GM19025 (cell line): ENCODE data around the gene TRAF3IP1.

Experiments used
- ATAC-seq: cut with Tn5 transposase; IDR thresholded peaks from one replicate; pipeline ENCODE4 v1.9.1; 2021; ENCODE audit warnings: mild to moderate bottlenecking, low read depth, moderate library complexity; ENCODE audit not compliant: unreplicated experiment

TRAF3IP1 gene

DNA sequence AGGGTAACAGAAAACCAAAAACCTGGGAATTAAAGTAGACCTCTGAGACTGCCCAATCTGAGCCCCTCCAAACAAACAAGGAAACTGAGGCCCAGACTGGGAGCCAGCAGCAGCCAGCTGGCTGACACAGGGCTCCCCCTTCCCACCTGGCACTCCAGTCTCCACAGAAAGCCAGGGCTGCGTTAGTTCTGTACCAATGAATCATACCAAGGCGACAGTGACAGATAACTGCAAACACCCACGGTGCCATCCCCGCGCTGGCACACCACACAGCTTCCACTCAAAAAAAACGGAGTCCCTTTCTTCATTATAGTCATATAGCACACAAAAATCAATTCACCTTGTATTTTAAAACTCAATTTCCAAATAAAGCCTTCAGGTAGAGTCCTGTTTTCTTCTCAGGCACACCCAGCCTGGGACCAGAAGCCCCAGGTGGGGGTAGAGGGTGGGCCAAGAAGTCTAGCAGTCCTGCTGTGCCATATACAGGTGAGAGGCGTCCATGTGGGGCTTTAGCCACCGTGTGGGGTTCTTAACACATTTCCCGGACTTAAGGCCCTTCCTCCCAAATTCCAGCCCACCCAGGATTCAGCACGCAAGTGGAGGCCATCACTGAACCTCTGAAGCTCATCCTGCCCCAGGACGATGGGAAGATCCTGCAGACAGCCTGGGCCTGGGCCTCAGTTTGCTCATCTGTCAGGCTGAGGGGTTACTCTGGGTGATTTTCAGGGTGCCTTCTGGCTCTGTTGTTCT, 33.2 kb upstream of the TRAF3IP1 start:
- ATAC-seq: no peak

DNA sequence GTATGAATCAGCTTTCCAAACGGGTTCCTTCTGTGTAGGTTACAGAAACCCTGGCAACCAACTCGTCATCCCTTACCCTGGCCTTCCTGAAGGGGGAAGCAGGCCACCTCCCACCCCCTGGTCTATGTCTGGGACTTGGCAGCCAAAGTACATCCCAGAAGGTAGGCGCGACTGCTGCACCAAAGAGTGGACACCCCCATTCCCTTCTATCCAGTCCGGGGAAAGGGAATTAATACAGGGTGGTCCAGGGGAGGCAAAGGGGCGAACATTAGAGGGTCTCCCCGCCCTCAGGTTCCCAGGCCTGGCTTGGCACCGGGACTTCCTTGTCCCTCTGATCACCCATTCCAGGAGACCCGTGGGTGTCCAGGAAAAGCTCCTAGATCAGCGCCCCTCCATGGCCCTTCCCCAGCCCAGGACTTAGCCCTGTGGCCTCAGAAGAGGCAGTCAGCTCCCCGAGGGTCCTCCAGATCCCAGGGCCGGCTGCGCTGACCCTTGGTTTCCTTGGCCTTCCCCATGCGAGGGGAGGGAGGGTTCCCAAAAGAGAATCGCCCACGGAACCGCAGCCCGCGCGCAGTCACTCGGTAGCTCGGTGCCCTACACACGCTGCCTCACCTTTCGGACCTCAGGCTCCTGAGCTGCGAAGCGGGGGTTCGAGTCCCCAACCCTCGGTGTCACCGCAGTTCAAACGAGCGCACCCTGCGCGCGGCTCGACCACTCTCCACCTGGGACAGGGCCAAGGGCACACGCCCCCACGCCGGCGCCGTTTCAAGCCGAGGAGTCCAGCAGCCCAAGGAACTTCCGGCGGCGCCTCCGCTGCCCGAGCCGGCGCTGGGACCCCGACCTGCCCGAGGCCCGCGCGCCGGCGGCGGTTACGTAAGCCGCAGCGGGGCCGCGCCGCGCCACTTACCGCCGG, 32.3 kb upstream of the TRAF3IP1 start, which contains the start of gene PER2:
PER2 (minus strand) TSS at position 874 of the 913 bp plus-strand sequence. CDS start 10,674 bp downstream, outside the sequence.
- ATAC-seq: peak; percentile 34

DNA sequence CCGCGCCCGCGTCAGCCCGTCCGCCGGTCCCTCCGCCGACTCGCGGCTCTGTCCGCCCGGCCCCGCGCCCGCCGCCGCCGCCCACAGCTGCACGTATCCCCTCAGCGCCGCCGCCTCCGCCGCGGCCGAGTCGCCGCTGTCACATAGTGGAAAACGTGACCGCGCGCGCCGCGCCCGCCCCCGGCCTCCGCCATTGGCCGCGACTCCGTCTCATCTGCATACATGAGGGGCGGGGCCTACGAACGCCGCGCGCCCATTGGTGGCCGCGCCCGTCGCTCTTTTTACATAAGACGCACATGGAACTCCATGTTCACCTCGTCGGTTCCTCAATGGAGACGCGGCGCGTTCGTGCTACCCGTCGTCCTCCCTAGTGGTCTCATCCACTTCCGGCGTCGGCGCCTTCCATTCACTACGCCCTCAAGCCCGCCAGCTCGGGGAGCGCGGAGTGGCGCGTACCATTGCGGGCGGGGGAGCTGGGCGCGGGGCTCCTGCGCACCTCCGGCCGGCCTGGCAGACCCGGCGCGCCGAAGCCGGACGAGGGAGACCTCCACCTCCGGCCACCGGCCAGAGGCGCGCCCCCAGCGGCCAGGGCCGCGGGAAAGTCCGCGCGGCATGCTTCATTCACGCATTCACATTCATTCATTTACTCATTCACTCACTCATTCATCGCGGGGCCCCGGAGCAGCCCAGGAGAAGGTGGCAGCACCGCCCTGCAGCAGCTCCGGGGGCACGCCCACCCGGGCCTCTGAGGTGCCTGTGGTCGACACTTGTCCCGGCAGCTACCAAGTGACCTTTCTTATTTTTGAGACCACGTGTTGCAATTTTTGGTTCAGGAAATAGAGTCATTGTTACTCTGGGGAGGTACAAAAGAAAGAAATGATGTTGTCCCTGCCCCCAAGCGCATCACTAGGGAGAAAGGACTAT, 31.4 kb upstream of the TRAF3IP1 start:
- peak; percentile 87 for ATAC-seq

DNA sequence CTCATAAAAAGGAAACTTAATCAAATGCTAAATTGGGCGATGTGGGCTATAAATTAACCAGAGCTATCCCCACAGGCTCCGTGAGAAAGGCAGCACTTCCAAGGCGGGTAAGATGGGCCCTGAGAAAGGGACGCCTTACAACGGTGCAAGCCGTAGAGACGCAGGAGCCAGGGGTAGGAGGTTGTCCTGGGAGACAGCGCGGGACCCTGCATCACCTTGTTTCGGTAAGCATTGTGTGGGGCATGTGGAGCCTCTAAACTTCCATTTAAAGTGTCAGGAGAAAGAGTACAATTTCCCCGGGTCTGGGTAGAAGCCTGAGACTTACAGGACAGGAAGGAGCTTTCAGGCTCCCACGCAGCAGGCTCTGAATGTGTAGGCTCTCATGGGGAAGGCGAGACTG, 30.7 kb upstream of the TRAF3IP1 start:
- no peak for ATAC-seq

DNA sequence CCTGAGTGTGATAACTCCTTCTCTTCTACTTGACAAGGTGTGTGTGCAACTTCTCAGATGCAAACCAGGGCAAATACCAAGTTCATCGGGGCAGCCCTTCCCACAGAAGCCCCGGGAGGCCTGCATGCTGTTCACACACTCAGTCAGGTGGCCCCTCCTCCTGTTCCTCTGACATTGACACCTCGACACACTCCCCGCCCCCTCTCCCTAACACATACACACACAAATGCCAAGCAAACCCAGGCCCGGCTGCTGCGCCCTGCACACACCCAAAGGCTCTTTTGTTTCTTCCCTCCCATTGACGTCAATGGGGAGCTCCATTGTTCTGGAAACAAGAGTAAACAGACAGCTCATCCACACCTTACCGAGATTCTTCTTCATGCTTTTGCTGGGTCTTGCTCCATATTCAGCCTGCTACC, 30.2 kb upstream of the TRAF3IP1 start:
- no peak for ATAC-seq

GRCh38 chr2:238290715-238291549, 29.4 kb upstream of the TRAF3IP1 start:
- ATAC-seq: no peak

GRCh38 chr2:238291550-238292281, 28.6 kb upstream of the TRAF3IP1 start:
- ATAC-seq: no peak

DNA sequence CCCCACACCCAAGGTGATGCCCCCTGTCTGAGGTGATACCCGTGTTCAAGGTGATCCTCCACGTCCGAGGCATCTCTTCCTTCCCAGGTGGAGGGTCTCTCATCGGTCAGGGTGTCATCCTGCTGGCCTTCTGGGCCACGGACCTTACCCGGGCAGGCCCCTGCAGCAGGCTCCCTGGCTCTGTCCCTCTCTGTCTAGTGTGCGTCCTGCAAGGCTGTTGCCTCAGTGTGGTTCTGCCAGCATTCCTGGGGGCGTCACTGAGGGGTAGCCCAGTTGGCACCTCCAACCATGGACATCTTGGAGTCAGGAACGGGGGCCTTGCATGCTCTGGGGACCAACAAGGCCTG, 26.3 kb upstream of the TRAF3IP1 start:
- ATAC-seq: no peak

GRCh38 chr2:238294393-238295143, 25.8 kb upstream of the TRAF3IP1 start:
- no peak for ATAC-seq

- ATAC-seq: no peak
These were observed 24.9 kb upstream of the TRAF3IP1 start for GRCh38 chr2:238295144-238296112.

DNA sequence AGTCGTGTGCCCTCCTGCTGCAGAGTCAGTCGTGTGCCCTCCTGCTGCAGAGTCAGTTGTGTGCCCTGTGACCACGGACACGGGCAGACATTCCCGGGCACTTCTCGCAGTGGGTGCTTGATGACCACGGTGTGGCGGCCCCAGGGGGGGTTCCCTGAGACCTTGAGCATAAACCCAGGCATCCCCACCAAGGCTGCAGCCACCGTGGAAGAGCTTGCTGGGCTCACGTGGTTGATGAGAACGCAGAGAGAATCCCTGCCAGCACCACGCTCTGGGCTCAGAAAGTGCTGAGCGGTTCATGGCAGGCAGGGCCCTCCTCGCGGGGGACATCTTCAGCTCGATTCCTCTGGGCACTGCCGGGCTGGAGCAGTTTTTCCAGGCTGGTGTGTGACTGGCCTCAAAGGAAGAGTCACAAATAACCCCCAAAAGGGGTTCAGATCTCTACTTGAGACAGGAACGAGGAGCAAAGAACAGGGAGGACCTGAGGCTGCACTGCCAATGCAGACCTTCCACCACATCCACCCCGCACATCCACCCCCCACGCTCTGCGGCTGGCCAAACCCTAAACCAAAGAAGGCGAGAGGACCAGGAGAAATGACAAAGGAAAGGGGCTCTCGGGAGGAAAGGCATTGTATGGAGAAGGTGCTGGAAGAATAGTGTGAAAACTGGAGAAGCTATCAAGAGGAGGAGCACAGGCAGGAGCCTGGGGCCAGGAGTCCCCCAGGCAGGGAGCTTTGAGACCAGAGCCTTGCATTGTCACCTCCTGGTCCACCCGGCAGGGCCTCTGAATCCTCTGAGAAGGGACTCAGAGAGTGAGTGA, 23.5 kb upstream of the TRAF3IP1 start:
- no peak for ATAC-seq

GRCh38 chr2:238299803-238300202, 20.5 kb upstream of the TRAF3IP1 start:
- no peak for ATAC-seq

GRCh38 chr2:238302087-238302486, 18.2 kb upstream of the TRAF3IP1 start:
- ATAC-seq: no peak

- ATAC-seq: no peak
These were observed 17.6 kb upstream of the TRAF3IP1 start for GRCh38 chr2:238302751-238303150.

DNA sequence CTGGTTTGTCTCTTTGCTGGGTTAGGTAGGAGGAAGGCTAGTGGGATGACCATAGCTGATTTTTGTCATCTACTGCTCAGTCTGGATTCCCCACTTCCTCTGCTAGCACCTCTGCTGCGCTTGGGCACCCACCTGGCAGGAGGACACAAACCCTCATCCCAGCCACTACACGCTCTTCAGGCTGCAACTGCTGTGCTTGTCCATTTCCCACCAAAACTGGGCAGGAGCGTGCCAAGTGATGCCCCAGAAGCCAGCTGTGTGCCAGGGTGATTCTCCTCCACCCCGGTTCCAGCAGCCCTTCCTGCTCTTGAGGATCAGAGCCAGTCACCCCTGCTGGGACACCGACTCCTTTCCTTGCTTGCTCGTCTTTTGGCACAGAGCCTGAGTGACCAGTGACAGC, 16.2 kb upstream of the TRAF3IP1 start:
- ATAC-seq: no peak

DNA sequence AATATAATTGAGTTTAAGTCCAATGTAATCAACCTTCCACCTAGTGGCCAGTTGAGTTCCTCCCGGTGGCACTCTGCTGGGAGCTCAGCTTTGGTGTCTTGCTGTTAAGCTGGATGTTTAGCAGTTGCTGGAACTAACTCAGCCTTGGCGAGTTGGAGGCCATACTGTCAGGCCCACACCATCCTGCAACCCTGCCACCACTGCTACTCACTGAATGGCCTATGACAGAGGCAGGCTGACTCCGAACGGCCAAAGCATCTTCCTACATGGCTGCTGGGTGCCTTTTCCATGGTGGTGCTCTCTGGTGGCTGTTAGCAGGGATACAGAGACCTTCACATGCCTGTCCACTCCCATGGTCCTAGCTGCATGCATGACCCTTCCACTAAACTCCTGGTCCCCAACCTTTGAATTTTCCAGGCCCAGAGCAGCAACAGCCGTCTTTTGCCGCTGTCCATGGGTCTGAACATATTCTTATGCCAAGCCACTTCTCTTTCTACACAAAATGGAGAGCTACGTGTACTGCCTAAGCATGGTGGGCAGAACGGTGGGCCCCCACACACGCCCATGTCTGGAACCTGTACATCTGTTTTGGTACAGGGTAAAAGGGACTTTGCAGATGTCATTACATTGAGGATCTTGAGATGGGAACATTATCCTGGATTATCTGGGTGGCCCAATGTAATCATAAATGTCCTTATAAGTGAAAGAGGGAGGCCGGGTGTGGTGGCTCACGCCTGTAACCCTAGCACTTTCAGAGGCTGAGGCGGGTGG, 15.0 kb upstream of the TRAF3IP1 start:
- ATAC-seq: no peak
